Keratinocyte (primary cell): ENCODE results near the gene PDE10A.

Experiments
- EZH2 ChIP-seq: IDR thresholded peaks from one replicate; pipeline ENCODE4 v1.6.1; 2012; ENCODE audit warnings: inconsistent platforms, mild to moderate bottlenecking, low read length, moderate library complexity
- TF ChIP-seq, protein P1 (sequence below), 3 experiments: IDR thresholded peaks in 1 of 3; conservative IDR thresholded peaks in 1 of 3; optimal IDR thresholded peaks in 1 of 3; 2 replicates in 2 of 3; 3 replicates in 1 of 3; pipeline versions ENCODE3 to v1.5.1; 2011; ENCODE audit warnings: low read length in 3 of 3, mild to moderate bottlenecking in 3 of 3, moderate library complexity in 2 of 3, control low read depth in 1 of 3, inconsistent platforms in 1 of 3; ENCODE audit not compliant: insufficient read depth in 2 of 3; ENCODE audit errors: extremely low read depth in 1 of 3

DNA sequence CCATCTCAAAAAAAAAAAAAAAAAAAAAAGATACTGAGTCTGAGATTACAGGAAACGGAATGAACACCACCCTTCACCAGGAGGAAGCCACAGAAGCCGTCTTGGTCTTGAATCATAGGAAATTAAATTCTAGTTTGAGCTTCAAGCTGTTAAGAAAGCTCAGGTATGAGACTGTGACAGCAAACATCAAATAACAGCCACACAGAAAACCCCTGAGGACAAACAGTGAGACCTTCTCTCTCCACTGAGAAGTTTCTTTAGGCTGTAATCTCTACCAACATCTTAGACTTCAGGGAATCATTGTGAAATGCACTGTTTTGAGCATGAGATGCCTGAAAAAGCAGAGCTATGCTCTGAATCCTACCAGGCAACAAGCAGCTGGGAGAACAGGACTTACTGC lies 30.8 kb downstream of the PDE10A start:
- TF ChIP-seq, protein P1, sequence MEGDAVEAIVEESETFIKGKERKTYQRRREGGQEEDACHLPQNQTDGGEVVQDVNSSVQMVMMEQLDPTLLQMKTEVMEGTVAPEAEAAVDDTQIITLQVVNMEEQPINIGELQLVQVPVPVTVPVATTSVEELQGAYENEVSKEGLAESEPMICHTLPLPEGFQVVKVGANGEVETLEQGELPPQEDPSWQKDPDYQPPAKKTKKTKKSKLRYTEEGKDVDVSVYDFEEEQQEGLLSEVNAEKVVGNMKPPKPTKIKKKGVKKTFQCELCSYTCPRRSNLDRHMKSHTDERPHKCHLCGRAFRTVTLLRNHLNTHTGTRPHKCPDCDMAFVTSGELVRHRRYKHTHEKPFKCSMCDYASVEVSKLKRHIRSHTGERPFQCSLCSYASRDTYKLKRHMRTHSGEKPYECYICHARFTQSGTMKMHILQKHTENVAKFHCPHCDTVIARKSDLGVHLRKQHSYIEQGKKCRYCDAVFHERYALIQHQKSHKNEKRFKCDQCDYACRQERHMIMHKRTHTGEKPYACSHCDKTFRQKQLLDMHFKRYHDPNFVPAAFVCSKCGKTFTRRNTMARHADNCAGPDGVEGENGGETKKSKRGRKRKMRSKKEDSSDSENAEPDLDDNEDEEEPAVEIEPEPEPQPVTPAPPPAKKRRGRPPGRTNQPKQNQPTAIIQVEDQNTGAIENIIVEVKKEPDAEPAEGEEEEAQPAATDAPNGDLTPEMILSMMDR (optimal IDR thresholded peaks at IDR 0.05 in 1 of 3, IDR thresholded peaks at IDR 0.05 in 1 of 3, conservative IDR thresholded peaks at IDR 0.05 in 1 of 3; ENCODE audit: extremely low read depth in 1 of 3, insufficient read depth in 2 of 3, low read length in 3 of 3), result no peak
- TF ChIP-seq EZH2, result no peak
